SK-N-MC (cell line): ENCODE results near the gene WDR88.
"Not testable (repeated sequence)": the region's sequence is repeated elsewhere in the genome, so short reads cannot be mapped to it uniquely, and the experiment has no call there.

Experiments
- DNase-seq: peaks from one replicate; pipeline ENCODE4 v3.0.0-alpha.2; 2011; ENCODE audit warnings: low read depth, low spot score
- H3K27ac ChIP-seq: fragments of 200-600 bp; sonication (generic); 2 replicates; pipeline ENCODE4 v1.5.1; 2016; ENCODE audit warnings: mixed run types
- H3K36me3 ChIP-seq: fragments of 200-600 bp; sonication (generic); 2 replicates; pipeline ENCODE4 v1.6.1; 2017; ENCODE audit warnings: antibody characterized with exemption, low read length, mixed read lengths; ENCODE audit not compliant: insufficient read depth
- H3K4me3 ChIP-seq: fragments of 200-600 bp; sonication (generic); 2 replicates; pipeline ENCODE4 v1.5.1; 2016
- H3K9ac ChIP-seq: fragments of 200-600 bp; sonication (generic); 2 replicates; pipeline ENCODE4 v1.8.0; 2017; ENCODE audit warnings: mixed run types, mixed read lengths; ENCODE audit not compliant: insufficient read length
- H3K9me3 ChIP-seq: fragments of 200-600 bp; sonication (generic); 2 replicates; pipeline ENCODE4 v1.6.1; 2017; ENCODE audit warnings: low read depth, mild to moderate bottlenecking, antibody characterized with exemption, low read length, moderate library complexity, mixed read lengths
- EZH2 ChIP-seq: fragments of 200-600 bp; sonication (generic); IDR thresholded peaks from one replicate; pipeline ENCODE4 v1.6.1; 2017; ENCODE audit warnings: antibody characterized with exemption
- FOXP2 ChIP-seq: optimal IDR thresholded peaks from 2 replicates; pipeline ENCODE3; 2011; ENCODE audit warnings: mild to moderate bottlenecking, moderate library complexity; ENCODE audit not compliant: insufficient read depth; ENCODE audit errors: extremely low read length, control extremely low read depth
- POLR2AphosphoS5 ChIP-seq: IDR thresholded peaks from 2 replicates; pipeline ENCODE4 v1.6.1; 2012; ENCODE audit warnings: mild to moderate bottlenecking, low read depth, low read length, borderline replicate concordance

WDR88 gene

GRCh38 chr19:33157906-33158305 is 26.0 kb downstream of the WDR88 start:
- no peak overlapping the region for H3K9ac ChIP-seq
- no peak overlapping the region for H3K27ac ChIP-seq
- TF ChIP-seq FOXP2, result no peak
- no peak for TF ChIP-seq POLR2AphosphoS5
- no peak for TF ChIP-seq EZH2
- H3K36me3 ChIP-seq, result no peaks in the 10 kb centered on the region
- DNase-seq, result no peak
- no peak overlapping the region for H3K4me3 ChIP-seq
- no peaks in the 10 kb centered on the region for H3K9me3 ChIP-seq

- Histone ChIP-seq H3K9me3 (no peaks in the 10 kb centered on the region), H3K9ac (no peak overlapping the region), H3K4me3 (no peak overlapping the region), H3K27ac (no peak overlapping the region), H3K36me3 (no peaks in the 10 kb centered on the region)
- TF ChIP-seq EZH2 (no peak), POLR2AphosphoS5 (no peak), FOXP2 (no peak)
- no peak for DNase-seq
Observed at GRCh38 chr19:33158365-33158764, 26.5 kb downstream of the WDR88 start.

- no peak for DNase-seq
- Histone ChIP-seq H3K36me3 (no peaks in the 10 kb centered on the region), H3K27ac (no peak overlapping the region), H3K4me3 (no peak overlapping the region), H3K9me3 (no peaks in the 10 kb centered on the region), H3K9ac (no peak overlapping the region)
- TF ChIP-seq EZH2 (no peak), FOXP2 (no peak), POLR2AphosphoS5 (no peak)
Observed at GRCh38 chr19:33159149-33159548, 27.2 kb downstream of the WDR88 start.

DNA sequence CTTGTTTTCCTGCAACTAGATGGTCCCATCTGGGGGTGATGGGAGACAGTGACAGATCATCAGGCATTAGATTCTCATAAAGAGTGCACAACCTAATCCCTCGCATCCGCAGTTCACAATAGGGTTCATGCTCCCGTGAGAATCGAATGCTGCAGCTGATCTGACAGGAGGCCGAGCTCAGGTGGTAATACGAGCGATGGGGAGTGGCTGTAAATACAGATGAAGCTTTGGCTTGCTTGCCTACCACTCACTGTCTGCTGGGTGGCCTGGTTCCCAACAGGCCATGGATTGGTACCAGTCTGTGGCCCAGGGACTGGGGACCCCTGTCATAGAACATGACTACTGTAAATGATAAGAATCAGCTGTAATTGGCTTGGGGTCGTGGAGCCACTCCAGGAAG is 28.0 kb downstream of the WDR88 start:
- Histone ChIP-seq H3K9ac (no peak overlapping the region), H3K36me3 (no peaks in the 10 kb centered on the region), H3K9me3 (no peaks in the 10 kb centered on the region), H3K27ac (no peak overlapping the region), H3K4me3 (no peak overlapping the region)
- DNase-seq, result no peak
- TF ChIP-seq FOXP2, result no peak
- no peak for TF ChIP-seq EZH2
- no peak for TF ChIP-seq POLR2AphosphoS5

DNA sequence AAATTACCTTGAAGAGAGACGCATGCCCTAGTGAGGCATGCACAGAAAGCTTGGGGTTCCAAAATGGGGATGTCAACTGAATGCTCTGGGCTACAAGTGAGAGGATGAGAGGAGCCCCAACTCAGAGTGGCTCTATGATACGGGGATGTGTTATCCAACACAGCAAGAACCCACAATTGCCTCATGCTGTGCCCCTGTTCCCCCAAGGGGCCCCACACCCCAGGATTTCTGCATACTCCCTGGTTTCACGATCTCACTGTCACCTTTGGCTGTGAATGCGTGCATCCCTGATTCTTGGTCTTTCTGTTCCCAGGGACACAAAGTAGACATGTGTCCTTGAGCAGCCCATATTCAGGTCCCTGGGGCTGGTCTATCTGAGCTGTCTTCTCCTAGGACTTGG is 29.3 kb downstream of the WDR88 start:
- no peak for DNase-seq
- Histone ChIP-seq H3K9ac (no peak overlapping the region), H3K27ac (no peak overlapping the region), H3K36me3 (no peaks in the 10 kb centered on the region), H3K9me3 (no peaks in the 10 kb centered on the region), H3K4me3 (no peak overlapping the region)
- TF ChIP-seq POLR2AphosphoS5, result no peak
- no peak for TF ChIP-seq EZH2
- TF ChIP-seq FOXP2, result no peak

DNA sequence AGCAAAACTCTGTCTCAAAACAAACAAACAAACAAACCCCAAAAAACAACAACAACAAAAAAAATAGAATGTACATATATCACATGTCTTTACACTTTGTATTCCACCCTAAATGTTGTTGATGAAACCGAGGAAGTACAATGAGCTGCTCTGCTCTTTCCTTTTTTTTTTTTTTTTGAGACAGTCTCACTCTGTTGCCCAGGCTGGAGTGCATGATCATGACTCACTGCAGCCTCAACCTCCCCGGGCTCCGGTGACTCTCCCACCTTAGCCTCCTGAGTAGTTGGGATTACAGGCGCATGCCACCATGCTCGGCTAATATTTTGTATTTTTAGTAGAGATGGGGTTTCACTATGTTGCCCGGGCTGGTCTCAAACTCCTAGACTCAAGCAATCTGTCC is 31.6 kb downstream of the WDR88 start:
- Histone ChIP-seq H3K9me3 (0 out of 2 replicates have a peak, but pooled peaks cover 2% of the 10 kb centered on the region), H3K27ac (no peak overlapping the region), H3K36me3 (no peaks in the 10 kb centered on the region), H3K4me3 (no peak overlapping the region), H3K9ac (no peak overlapping the region)
- DNase-seq, result no peak
- no peak for TF ChIP-seq POLR2AphosphoS5
- TF ChIP-seq EZH2, result no peak
- TF ChIP-seq FOXP2, result no peak

- H3K36me3 ChIP-seq, H3K9me3 ChIP-seq, H3K27ac ChIP-seq, H3K9ac ChIP-seq, H3K4me3 ChIP-seq, DNase-seq: not testable (repeated sequence)
Observed at GRCh38 chr19:33166037-33166436, 34.1 kb downstream of the WDR88 start.

GRCh38 chr19:33167438-33167837 is 35.5 kb downstream of the WDR88 start:
- Histone ChIP-seq H3K27ac (no peak overlapping the region), H3K4me3 (no peak overlapping the region), H3K36me3 (no peaks in the 10 kb centered on the region), H3K9me3 (0 out of 2 replicates have a peak, but pooled peaks cover 3% of the 10 kb centered on the region), H3K9ac (no peak overlapping the region)
- no peak for DNase-seq
- TF ChIP-seq FOXP2 (no peak), POLR2AphosphoS5 (no peak), EZH2 (no peak)

GRCh38 chr19:33168528-33168927 is 36.6 kb downstream of the WDR88 start:
- H3K9ac ChIP-seq, result no peak overlapping the region
- no peak overlapping the region for H3K27ac ChIP-seq
- H3K9me3 ChIP-seq, result 0 out of 2 replicates have a peak, but pooled peaks cover 3% of the 10 kb centered on the region
- no peak for TF ChIP-seq FOXP2
- TF ChIP-seq POLR2AphosphoS5, result no peak
- no peak for TF ChIP-seq EZH2
- no peak overlapping the region for H3K4me3 ChIP-seq
- H3K36me3 ChIP-seq, result no peaks in the 10 kb centered on the region
- DNase-seq, result no peak
